GM19099 (cell line): ENCODE measurements around the gene ATRIP.

ENCODE experiments used
- POLR2A ChIP-seq: IDR thresholded peaks from 3 replicates; pipeline ENCODE4 v1.6.1; 2011; ENCODE audit warnings: low read depth; ENCODE audit not compliant: insufficient read length; ENCODE audit errors: extremely low read depth

Gene ATRIP

DNA sequence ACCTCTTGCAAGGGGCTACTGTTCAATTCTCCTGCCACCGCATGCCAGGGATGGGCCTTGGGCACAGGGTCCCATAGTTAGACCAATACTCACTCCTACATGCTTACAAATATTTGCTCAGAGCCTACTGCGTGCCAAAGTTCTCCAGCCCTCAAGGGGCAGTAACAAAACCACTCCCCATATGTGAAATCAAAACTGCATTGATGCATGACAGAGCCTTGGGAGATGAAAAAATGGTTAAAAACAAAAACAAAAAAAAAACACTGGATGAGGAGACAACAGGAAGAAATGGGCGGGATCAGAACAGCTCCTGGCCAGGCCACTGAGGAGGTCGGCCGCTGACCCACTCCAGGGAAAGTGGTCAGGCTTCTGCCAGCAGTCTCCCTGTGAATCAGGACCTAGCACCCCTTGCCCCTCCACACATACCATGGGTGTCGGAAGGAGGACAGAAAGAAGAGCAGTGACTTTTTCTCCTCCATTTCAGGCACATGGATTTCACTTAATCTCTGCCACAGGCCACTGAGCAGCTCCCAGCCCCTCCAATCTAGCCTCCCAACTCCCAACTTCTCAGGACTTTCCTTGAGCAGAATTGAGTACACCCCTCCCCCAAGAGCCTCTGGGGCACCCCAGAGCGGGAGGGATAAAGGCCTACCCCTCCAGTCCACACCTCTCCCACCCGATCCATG, 19.4 kb upstream of the ATRIP start:
- no peak for TF ChIP-seq POLR2A

DNA sequence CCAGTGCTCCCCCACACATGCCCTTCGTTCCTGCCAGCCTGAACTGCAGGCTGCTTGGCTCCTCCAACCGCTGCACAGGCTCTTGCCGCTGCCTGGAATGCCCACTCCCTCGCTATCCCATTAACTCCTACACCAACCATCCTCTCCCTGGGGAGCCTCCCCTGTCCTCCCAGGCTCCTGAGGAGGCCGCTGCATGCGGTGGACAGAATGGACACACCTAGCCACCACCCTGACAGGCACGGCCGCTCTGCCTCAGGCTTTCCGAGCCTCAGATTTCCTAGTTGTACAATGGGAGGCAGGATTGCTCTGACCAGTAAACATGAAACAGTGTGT, 18.9 kb upstream of the ATRIP start:
- no peak for TF ChIP-seq POLR2A

DNA sequence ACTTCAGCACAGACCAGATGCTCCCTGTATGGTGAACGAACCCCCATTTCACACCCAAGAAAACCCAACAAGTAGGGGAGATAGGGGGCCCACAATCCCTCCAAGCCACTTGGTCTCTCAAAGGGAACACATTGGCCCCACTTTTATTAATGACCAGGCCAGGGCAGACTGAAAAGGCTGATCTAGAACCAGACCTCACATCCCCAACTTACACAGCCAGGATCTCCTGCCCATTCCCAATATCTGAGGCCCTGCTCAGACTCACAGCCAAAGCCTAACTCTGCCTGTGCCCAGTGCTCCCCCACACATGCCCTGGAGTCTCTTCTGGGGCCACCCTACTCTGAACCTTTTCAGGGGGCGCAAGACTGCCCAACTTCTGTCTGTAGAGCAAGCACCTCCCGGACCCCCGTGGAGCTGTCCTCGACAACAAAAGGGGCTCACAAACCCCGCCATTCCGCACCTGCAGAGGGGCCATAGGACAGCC, 18.4 kb upstream of the ATRIP start:
- no peak for TF ChIP-seq POLR2A

DNA sequence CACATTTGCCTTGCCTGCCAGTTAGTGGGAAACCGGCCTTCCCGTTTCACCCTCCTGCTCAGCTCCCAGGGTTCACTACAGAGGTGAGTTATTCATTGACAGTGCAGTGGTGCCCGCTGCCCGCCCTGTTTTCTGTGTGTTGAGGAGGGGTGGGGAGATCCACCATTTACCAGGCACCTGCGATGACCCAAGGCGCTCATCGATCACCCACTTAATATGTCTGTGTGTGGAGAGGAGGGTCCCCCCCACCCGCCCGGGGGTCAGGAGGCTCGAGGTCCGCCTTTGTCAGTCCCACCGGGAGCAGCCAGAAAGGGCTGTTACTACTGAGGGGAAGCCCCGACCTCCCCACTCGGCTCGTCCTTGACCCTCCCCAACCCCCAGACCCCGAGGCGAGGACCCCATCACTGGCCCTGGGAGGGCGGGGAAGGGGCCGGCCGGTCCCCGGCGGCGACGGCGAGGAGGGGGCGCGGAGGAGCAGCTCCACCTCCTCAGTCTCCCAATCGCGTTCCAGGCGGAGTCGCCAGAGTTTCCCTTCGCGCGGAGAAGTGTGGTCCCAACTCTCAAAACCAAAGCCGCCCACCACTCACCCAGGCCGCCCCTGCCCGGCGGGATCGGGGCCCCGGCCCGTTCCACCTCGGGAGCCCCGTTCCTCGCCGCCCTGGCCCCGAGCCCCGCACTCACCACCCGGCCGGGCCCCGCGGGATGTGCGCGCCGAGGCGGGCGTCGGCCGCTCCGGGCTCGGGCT, 17.8 kb upstream of the ATRIP start:
- no peak for TF ChIP-seq POLR2A

DNA sequence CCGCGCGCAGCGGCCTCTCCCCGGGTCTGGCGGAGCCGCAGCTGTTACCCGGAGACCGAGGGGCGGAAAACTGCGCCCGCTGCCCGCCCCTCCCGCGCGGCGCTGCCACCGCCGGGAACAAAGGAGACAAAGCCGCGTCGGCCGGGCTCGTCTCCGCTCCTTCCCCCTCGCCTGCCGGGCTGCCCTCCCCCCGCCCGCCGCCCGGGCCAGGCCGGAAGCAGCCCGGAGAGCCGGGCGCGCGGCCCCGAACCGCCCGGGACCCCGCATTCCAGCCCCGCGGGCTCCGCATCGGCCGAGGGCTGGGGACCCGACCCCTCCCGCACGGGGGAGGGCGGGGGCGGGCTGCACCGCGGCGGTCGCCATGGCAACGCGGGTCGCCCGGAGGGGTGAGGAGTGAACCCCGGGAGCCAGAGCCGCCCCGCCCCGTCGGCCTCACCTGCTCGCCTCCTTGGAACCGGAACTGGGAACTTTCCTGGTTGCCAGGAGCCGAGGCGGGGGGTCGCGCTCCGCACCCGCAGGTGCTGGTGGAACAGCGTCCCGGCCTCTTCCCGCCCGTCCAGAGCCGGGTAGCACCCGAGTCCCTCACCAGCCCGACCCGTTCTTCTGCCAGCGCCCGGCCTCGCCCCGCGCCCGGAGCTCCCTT, 17.1 kb upstream of the ATRIP start:
- TF ChIP-seq POLR2A, result peak; percentile 46

DNA sequence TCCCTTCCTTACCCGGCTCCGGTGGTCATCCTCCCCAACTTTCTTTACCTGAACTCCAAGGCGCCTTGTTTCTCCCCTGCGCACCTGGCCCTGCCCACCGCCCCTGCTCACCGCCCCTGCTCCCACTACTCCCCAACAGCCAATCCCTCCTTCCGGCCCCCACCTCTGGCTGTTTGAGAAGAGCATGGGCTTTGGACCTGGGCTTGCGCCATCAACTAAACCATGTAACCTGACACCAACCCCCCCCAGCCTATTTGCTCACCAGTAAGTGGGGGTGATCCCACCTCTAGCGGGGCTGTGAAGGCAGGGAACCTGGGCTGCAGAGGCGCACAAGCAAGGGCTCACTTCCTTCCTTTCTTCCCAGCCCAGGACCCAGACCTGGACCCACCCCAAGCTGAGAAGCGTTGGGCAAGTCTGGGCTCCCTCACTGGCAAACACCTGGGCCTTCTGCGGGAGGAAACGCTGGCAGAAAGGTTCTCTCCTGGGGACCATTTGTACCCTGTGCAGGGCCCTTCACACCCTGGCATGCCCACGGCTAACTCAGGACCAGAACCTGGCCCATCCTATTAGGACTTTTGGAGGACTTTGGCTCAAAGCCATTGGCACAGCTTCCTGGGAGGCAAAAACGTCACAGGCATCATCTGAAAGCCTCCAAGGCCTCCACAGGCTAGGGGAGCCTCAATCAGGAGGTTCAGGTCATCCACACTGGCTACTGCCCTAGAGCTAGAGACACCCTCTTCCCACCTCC, 16.4 kb upstream of the ATRIP start, which contains the start of gene PLXNB1:
Gene PLXNB1, minus strand, starts transcription at position 127 of the 748 bp plus-strand sequence. CDS start 5,475 bp downstream, outside the sequence.
- TF ChIP-seq POLR2A, result no peak

DNA sequence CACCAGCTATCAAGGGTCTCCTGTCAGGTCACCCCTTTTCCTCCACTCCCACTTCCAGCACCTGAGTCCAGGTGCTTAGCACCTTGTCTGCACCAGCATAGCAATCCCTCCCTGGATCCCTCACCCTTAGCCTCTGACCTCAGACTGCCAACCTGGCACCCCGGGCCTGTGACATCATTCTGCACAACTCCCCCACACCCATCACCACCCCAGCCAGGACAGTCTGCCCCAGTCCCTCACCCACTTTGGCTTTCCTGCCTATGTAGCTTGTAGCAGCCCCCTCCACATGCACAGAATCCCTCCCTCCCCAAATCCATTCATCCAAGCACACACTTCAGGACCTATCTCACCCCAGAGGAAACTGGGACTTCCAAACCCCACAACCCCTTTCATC, 15.8 kb upstream of the ATRIP start:
- TF ChIP-seq POLR2A, result no peak

DNA sequence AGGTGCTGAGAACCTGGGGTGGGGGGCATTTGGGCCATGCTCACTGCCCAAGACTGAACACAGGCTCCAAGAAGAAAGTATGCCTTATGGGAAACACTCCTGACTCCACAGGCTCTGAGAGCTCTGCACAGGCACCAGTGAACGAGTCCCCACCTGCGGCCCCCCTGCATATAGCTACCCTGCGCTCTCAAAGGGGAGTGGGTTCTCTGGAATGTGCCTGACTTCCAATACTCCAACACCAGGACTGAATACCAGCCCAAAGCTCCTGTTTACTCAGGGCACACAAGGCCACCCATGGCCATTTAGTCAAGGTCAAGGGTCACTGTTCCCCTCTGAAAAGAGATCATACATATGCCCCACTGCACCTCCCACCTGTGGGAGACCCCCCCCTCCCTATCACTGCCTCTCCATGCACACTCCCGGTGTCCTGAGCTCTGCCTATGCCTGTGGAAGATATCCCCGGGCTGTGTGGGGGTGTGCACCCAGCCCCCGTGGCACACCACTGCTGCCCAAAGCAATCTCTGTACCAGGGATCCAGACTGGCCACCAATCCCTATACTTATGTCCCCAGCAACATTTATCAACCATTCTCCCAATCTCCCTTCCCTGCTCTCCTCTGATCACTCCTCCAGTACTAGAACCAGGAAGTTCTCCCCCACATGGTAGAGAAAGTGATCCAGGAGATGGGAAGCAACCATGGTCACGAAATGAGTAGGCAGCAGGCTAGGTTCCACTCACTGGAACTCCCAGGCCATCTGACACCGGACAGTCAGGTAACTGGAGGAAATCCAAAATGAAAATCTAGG, 15.1 kb upstream of the ATRIP start:
- no peak for TF ChIP-seq POLR2A

DNA sequence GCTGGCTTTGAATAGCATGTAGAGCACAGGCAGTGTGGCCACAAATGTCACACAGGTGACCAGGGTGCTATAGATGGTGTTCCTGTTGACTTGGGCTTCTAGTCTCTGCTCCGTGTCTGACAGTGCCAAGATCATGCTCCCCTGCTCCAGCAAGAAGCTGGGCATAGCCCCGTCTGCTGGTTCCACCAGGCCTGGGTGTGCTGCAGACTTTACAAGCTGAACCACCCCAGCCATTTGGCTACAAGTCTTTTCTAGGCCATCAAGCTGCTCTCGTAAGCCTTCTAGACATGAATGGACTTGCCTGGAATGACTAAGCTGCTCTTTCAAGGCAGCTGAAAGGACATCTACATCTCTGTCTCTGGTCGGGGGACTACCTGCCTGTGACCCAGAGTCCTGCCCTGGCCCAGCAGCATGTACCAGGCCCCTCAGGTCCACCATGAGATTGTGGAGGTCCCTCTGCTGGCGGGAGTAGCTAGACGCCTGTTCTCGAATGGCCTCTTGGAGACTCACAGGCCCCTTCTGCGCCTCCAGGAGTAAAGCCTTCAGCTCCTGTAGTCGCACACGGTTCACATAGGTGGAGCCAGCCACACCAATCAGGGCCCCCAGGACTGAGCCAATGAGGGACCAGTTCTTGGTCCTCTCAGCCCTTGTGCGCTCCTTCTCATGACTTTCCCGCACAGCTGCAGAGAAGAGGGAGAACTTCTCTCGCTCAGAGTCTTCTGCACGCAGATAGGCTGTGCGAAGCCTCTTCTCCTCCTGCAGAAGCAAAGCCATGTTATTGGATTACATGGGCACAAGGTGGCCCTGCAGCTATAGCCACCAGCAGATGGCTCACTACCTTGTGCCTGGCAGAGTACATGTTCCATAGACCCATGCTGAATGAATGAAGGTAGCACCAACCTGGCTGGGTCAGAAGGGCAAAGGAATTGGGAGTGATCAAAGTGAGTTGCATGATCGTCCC, 13.8 kb upstream of the ATRIP start:
- no peak for TF ChIP-seq POLR2A

DNA sequence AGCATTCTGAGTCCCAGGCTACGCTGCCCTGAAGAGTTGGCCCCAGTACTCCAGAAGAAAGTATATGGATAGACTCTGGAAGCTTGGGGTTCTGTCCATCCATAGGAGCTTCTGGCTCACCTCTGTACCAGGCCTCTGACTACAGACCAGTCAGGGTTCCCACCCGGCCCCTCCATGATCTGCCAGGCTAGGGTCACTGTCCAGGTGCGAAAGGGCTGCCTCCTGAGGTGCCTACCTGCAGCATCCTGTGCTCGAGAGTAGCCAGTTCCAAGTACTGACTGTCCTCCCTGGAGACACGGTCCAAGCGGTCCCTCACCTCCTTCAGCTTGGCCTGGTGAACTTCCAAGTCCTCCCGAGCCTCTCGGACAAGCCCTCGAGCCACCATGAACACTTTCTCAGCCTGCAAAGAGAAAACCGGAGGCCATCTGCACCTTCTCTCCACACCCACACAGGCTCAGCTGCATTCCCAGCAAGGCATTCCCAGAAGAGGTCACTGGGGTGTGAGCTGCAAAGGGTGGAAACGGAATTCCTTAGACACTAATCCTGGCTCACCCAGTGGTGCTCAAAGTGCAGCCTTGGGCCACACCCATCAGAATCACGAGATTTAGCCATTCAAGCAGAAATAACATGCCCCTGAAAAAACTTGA, 12.9 kb upstream of the ATRIP start:
- TF ChIP-seq POLR2A, result no peak

DNA sequence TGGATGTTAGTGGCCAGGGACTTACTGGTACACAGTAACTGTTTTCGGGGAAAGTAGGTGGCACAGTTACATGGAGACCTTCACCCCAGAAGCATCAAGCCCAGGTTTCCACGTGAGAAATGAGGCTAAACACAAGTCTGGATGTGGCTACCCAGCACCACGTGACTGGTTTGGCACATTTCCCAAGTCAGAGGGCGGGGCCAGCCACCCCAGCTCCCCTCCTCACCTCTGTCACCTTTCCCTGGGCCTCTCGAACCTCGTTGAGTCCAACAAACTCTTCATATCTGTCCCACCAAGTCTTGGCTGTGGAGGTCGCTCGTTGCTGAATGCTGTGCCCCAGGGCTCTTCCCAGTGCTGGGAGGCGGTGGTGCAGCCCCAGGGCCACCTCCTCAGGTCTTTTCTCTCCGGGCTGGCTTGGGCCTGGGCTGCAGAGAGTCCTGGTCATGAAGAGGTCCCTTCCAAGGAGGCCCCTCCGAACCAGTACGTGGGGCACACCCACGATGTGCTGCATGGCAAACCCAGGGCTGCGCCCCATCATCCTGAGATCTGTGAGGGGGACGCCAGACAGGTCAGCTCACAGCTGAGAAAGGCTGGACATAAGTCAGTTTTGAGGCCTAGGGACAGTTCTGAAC, 11.8 kb upstream of the ATRIP start:
- TF ChIP-seq POLR2A, result no peak

DNA sequence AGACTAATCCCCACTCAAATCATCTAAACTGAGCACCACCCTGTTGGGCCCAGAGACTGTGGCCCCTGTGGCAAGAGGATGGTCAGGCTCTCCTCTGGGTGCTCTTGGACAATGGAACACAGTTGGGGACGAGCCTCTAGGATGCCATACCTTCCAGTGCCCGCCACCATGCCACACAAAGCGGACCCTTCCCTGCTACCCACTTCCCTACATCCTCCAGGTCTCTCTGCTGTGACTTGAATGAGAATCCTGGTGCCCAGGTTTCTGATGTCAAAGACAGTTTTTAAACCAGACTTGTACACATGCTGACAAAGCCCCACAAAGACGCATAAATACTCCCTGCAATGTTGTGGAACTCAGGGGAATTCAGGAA, 11.3 kb upstream of the ATRIP start:
- TF ChIP-seq POLR2A, result no peak
